Measurements from ENCODE around the gene CCN5.

- TF ChIP-seq PHF8 (conservative IDR thresholded peaks at IDR 0.05; ENCODE audit: low read depth, low read length) = no peak
- TF ChIP-seq CTCF (IDR thresholded peaks at IDR 0.05; ENCODE audit: control extremely low read depth in 1 of 3, insufficient read depth in 1 of 3, low read depth in 1 of 3, low read length in 3 of 3) = no peak
- no peak for TF ChIP-seq TAF1 (IDR thresholded peaks at IDR 0.05; ENCODE audit: low read depth, low read length)
- no peak for TF ChIP-seq POLR2AphosphoS5 (IDR thresholded peaks at IDR 0.05; ENCODE audit: low read depth, low read length)
- no peak for TF ChIP-seq POLR2A (IDR thresholded peaks at IDR 0.05; ENCODE audit: control extremely low read depth in 1 of 2, low read depth in 2 of 2, low read length in 2 of 2)
- no peak for TF ChIP-seq TEAD4 (IDR thresholded peaks at IDR 0.05; ENCODE audit: low read depth, low read length)
Measured at GRCh38 chr20:44711237-44711636, 3.9 kb upstream of the CCN5 start.

Measured in H1 (cell line).